PFSK-1 (cell line): ENCODE data around the gene PLAC9. TPM values are rescaled to one million over a fixed set of nuclear protein-coding genes. Genes with fewer than 3 reads are reported as not detected.

ENCODE experiments used
- FOXP2 ChIP-seq: optimal IDR thresholded peaks from 2 replicates; pipeline ENCODE3; 2011; ENCODE audit warnings: borderline replicate concordance, control low read depth, inconsistent platforms; ENCODE audit not compliant: insufficient read depth; ENCODE audit errors: extremely low read length, extremely low read depth
- POLR2AphosphoS5 ChIP-seq: IDR thresholded peaks from 2 replicates; pipeline ENCODE4 v1.6.1; 2012; ENCODE audit warnings: low read depth, mild to moderate bottlenecking, control low read depth, low read length, moderate library complexity
- REST ChIP-seq, 2 experiments: IDR thresholded peaks; 2 replicates each; pipeline versions ENCODE4 v1.6.1 to v1.8.0; 2011 to 2012; ENCODE audit warnings: low read depth in 2 of 2, low read length in 2 of 2, control low read depth in 1 of 2, inconsistent platforms in 1 of 2, mild to moderate bottlenecking in 1 of 2, moderate library complexity in 1 of 2; ENCODE audit not compliant: insufficient read depth in 1 of 2
- SIN3A ChIP-seq: IDR thresholded peaks from 2 replicates; pipeline ENCODE4 v1.6.1; 2012; ENCODE audit warnings: mild to moderate bottlenecking, low read length, moderate library complexity, borderline replicate concordance; ENCODE audit not compliant: insufficient read depth
- TAF1 ChIP-seq: IDR thresholded peaks from 2 replicates; pipeline ENCODE4 v1.6.1; 2012; ENCODE audit warnings: low read length, control low read depth, borderline replicate concordance; ENCODE audit not compliant: insufficient read depth
- polyA plus RNA-seq: library from polyadenylated mRNA; unstranded; fragments of >200 nt; gene quantifications from one replicate; pipeline ENCODE4 v1.2.1, GENCODE V29; 2012; ENCODE audit warnings: low read depth, missing spikeins; ENCODE audit not compliant: insufficient read length

The PLAC9 gene
- not detected for polyA plus RNA-seq

GRCh38 chr10:80132299-80133139 is at the start of gene PLAC9:
Gene PLAC9 (plus strand): TSS chr10:80132730. CDS start chr10:80132763, 33 bp downstream.
- TF ChIP-seq SIN3A (no peak), TAF1 (no peak), REST (IDR thresholded peaks at IDR 0.05; ENCODE audit: insufficient read depth in 1 of 2, low read depth in 2 of 2, low read length in 2 of 2) (no peak), POLR2AphosphoS5 (no peak), FOXP2 (no peak)

DNA sequence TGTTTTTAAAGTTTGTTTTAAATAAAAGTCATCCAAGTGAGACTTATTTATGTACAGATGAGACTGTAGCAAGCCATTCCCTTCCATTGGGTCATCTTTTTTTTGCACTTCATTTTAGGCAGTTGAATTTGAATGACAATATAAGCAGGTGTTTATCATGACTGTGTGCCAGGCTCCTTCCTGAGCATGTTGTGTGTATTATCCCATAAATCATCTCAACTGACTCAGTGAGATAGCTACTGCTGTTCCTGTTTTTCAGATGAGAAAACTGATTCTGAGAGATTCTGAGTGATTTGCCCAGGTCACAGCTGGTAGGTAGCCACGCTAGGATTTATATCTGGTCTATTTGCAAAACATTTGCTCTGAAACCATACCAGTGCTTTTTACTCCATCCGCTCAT is 42.4 kb upstream of the PLAC9 start:
- no peak for TF ChIP-seq SIN3A
- no peak for TF ChIP-seq TAF1
- TF ChIP-seq POLR2AphosphoS5 = no peak
- TF ChIP-seq REST (IDR thresholded peaks at IDR 0.05; ENCODE audit: insufficient read depth in 1 of 2, low read depth in 2 of 2, low read length in 2 of 2) = no peak
- no peak for TF ChIP-seq FOXP2

DNA sequence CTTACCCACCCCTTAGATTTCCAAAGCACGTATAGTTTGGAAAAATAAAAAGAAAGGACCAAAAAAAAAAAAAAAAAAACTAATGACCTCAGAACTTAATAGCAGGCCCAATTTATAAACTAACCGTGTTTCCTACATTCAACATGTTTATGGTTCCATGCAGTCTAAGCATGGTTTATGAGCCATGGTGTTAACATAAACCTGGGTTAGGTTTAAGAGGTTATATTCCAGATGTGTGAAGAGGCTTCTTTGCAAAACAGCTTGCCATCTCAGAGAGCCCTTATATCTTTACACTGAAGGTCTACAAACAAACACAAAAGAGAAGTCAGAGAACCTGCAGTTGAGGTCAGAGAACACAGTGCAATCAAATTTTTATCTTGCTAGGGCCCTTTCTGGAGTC is 38.3 kb upstream of the PLAC9 start:
- TF ChIP-seq REST (IDR thresholded peaks at IDR 0.05; ENCODE audit: insufficient read depth in 1 of 2, low read depth in 2 of 2, low read length in 2 of 2) = no peak
- TF ChIP-seq POLR2AphosphoS5 = no peak
- no peak for TF ChIP-seq SIN3A
- TF ChIP-seq FOXP2 = no peak
- no peak for TF ChIP-seq TAF1

DNA sequence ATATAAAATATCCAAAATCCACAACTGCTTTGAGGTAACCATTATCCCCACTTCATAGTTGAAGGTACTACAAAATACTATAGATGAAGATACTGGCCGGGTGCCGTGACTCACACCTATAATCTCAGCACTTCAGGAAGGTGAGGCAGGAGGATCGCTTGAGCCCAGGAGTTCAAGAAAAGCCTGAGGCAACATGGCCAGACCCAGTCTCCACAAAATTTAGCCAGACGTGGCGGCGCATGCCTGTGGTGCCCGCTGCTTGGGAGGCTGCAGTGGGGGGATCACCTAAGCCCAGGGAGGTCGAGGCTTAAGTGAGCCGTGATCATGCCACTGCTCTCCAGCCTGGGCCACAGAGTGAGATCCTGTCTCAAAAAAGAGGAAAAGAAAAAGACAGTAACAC is 32.4 kb upstream of the PLAC9 start:
- TF ChIP-seq FOXP2 = no peak
- TF ChIP-seq POLR2AphosphoS5 = no peak
- TF ChIP-seq SIN3A = no peak
- no peak for TF ChIP-seq REST (IDR thresholded peaks at IDR 0.05; ENCODE audit: insufficient read depth in 1 of 2, low read depth in 2 of 2, low read length in 2 of 2)
- TF ChIP-seq TAF1 = no peak
